HL-60 (cell line): Measurements from ENCODE around the gene FRAS1.

ENCODE experiments used
- DNase-seq, 2 experiments: peaks; one replicate each; pipeline ENCODE4 v3.0.0-alpha.2; 2010 to 2020; ENCODE audit warnings: low read depth in 1 of 2, low spot score in 1 of 2
- H3K27ac ChIP-seq: fragments of 250-450 bp; sonication (Bioruptor Pico); replicated peaks from 2 replicates; pipeline ENCODE4 v1.5.1; 2020; ENCODE audit warnings: mild to moderate bottlenecking, moderate library complexity
- H3K27me3 ChIP-seq: fragments of 250-450 bp; sonication (Bioruptor Pico); 2 replicates; pipeline ENCODE4 v1.5.1; 2021; ENCODE audit warnings: mild to moderate bottlenecking, moderate library complexity; ENCODE audit not compliant: insufficient read depth, poor library complexity, severe bottlenecking
- H3K4me3 ChIP-seq: replicated peaks from 2 replicates; pipeline ENCODE4 v1.5.1; 2011; ENCODE audit warnings: mild to moderate bottlenecking, control low read depth, low read length; ENCODE audit not compliant: insufficient read depth
- CTCF ChIP-seq: IDR thresholded peaks from one replicate; pipeline ENCODE4 v1.5.1; 2011; ENCODE audit warnings: low read length, control low read depth, inconsistent platforms; ENCODE audit not compliant: insufficient read depth
- GABPA ChIP-seq: IDR thresholded peaks from 2 replicates; pipeline ENCODE4 v1.6.1; 2012; ENCODE audit warnings: low read depth
- POLR2AphosphoS5 ChIP-seq: IDR thresholded peaks from 2 replicates; pipeline ENCODE4 v1.6.1; 2012; ENCODE audit warnings: low read depth
- REST ChIP-seq: IDR thresholded peaks from 2 replicates; pipeline ENCODE4 v1.6.1; 2012; ENCODE audit warnings: low read depth; ENCODE audit not compliant: insufficient replicate concordance
- SPI1 ChIP-seq: IDR thresholded peaks from 2 replicates; pipeline ENCODE4 v1.6.1; 2012; ENCODE audit warnings: low read depth, mild to moderate bottlenecking, borderline replicate concordance

FRAS1 gene

GRCh38 chr4:78143634-78144033 lies 86.5 kb downstream of the FRAS1 start:
- Histone ChIP-seq H3K4me3 (no peak overlapping the region), H3K27ac (no peak overlapping the region), H3K27me3 (no peaks in the 10 kb centered on the region)
- TF ChIP-seq REST (no peak), GABPA (no peak), POLR2AphosphoS5 (no peak), SPI1 (no peak), CTCF (no peak)
- DNase-seq: no peak

GRCh38 chr4:78145008-78145407 lies 87.9 kb downstream of the FRAS1 start:
- no peak for DNase-seq
- Histone ChIP-seq H3K27ac (no peak overlapping the region), H3K27me3 (no peaks in the 10 kb centered on the region), H3K4me3 (no peak overlapping the region)
- TF ChIP-seq SPI1: no peak
- no peak for TF ChIP-seq GABPA
- TF ChIP-seq POLR2AphosphoS5: no peak
- TF ChIP-seq CTCF: no peak
- TF ChIP-seq REST: no peak

- Histone ChIP-seq H3K27me3 (no peaks in the 10 kb centered on the region), H3K27ac (no peak overlapping the region), H3K4me3 (no peak overlapping the region)
- TF ChIP-seq POLR2AphosphoS5: no peak
- TF ChIP-seq GABPA: no peak
- no peak for TF ChIP-seq CTCF
- TF ChIP-seq SPI1: no peak
- no peak for TF ChIP-seq REST
- no peak for DNase-seq
These were observed 88.5 kb downstream of the FRAS1 start for GRCh38 chr4:78145622-78146021.
